ENCODE measurements around the gene MAGEF1.

MAGEF1 gene

GRCh38 chr3:184711493-184712247 lies at the start of gene MAGEF1:
Gene MAGEF1 (minus strand): TSS chr3:184712064. CDS start chr3:184711821, 243 bp downstream.
- DNase-seq: peak; percentile 87

GRCh38 chr3:184761075-184761841 lies 49.4 kb upstream of the MAGEF1 start:
- no peak for DNase-seq

- no peak for DNase-seq
Measured at GRCh38 chr3:184760337-184761074, 48.6 kb upstream of the MAGEF1 start.

- DNase-seq: no peak
Measured at GRCh38 chr3:184759666-184760200, 47.9 kb upstream of the MAGEF1 start.

- no peak for DNase-seq
Measured at GRCh38 chr3:184758056-184758455, 46.2 kb upstream of the MAGEF1 start.

- no peak for DNase-seq
Measured at GRCh38 chr3:184757022-184757651, 45.3 kb upstream of the MAGEF1 start.

GRCh38 chr3:184756151-184757021 lies 44.5 kb upstream of the MAGEF1 start:
- no peak for DNase-seq

- no peak for DNase-seq
Measured at GRCh38 chr3:184755315-184755731, 43.5 kb upstream of the MAGEF1 start.

GRCh38 chr3:184752361-184752760 lies 40.5 kb upstream of the MAGEF1 start:
- no peak for DNase-seq

- no peak for DNase-seq
Measured at GRCh38 chr3:184751204-184752040, 39.6 kb upstream of the MAGEF1 start.

GRCh38 chr3:184750349-184751083 lies 38.7 kb upstream of the MAGEF1 start:
- DNase-seq: no peak

- DNase-seq: no peak
Measured at GRCh38 chr3:184749168-184749744, 37.4 kb upstream of the MAGEF1 start.

- peak; percentile 26 for DNase-seq
Measured at GRCh38 chr3:184748219-184749135, 36.6 kb upstream of the MAGEF1 start.

GRCh38 chr3:184746131-184747120 lies 34.6 kb upstream of the MAGEF1 start:
- no peak for DNase-seq

- DNase-seq: no peak
Measured at GRCh38 chr3:184745526-184745925, 33.7 kb upstream of the MAGEF1 start.

- DNase-seq: no peak
Measured at GRCh38 chr3:184743248-184743647, 31.4 kb upstream of the MAGEF1 start.

GRCh38 chr3:184742676-184743135 lies 30.8 kb upstream of the MAGEF1 start:
- DNase-seq: no peak

All from activated CD4-positive, alpha-beta T cell treated with anti-CD3 and anti-CD28 coated beads, Interleukin-2, Interleukin-6, amounts not matched to agents 100 ng/mL and 50 ng/mL, durations not matched to agents 16 hours and 8 hours (primary cell).